Tibial nerve (tissue), 4 donors: ENCODE measurements around the gene UTP18.

Source experiments
- CTCF ChIP-seq, 5 experiments: fragments of 200-600 bp in 3 of 5; fragments of 450-650 bp in 2 of 5; sonication (generic) in 3 of 5; IDR thresholded peaks; one replicate each; pipeline ENCODE4 v1.5.1; 2016 to 2019; ENCODE audit warnings: antibody characterized with exemption in 5 of 5, mild to moderate bottlenecking in 3 of 5, moderate library complexity in 2 of 5
- EP300 ChIP-seq, 2 donors: sonication (generic); formaldehyde crosslinking; IDR thresholded peaks; one replicate each; pipeline ENCODE4 v1.6.1; 2017; ENCODE audit warnings: antibody characterized with exemption in 2 of 2, mild to moderate bottlenecking in 1 of 2
- POLR2A ChIP-seq, 2 donors: fragments of 450-650 bp; IDR thresholded peaks; one replicate each; pipeline ENCODE4 v1.6.1; 2017; ENCODE audit warnings: antibody characterized with exemption in 2 of 2, mild to moderate bottlenecking in 2 of 2, moderate library complexity in 2 of 2

GRCh38 chr17:51305182-51305581, 44.8 kb downstream of the UTP18 start:
- no peak for TF ChIP-seq POLR2A (IDR thresholded peaks at IDR 0.05)
- TF ChIP-seq CTCF (IDR thresholded peaks at IDR 0.05): no peak
- TF ChIP-seq EP300 (IDR thresholded peaks at IDR 0.05): no peak
